HEK293T (cell line): ENCODE data around the gene DPM1.

Source experiments
- BHLHE40 ChIP-seq: fragments of 450-650 bp; IDR thresholded peaks from 2 replicates; pipeline ENCODE4 v1.6.1; 2016; ENCODE audit warnings: mild to moderate bottlenecking, moderate library complexity, borderline replicate concordance
- CTBP1 ChIP-seq: fragments of 450-650 bp; IDR thresholded peaks from 2 replicates; pipeline ENCODE4 v1.6.1; 2016; ENCODE audit warnings: borderline replicate concordance
- ELF4 ChIP-seq: fragments of 450-650 bp; IDR thresholded peaks from 2 replicates; pipeline ENCODE4 v1.6.1; 2017; ENCODE audit warnings: antibody characterized with exemption
- FOXA1 ChIP-seq: fragments of 450-650 bp; IDR thresholded peaks from 2 replicates; pipeline ENCODE4 v1.6.1; 2016; ENCODE audit warnings: mild to moderate bottlenecking
- HDGF ChIP-seq: fragments of 450-650 bp; IDR thresholded peaks from 2 replicates; pipeline ENCODE4 v1.6.1; 2017; ENCODE audit warnings: antibody characterized with exemption, borderline replicate concordance
- LEF1 ChIP-seq: fragments of 450-650 bp; IDR thresholded peaks from 2 replicates; pipeline ENCODE4 v1.6.1; 2017; ENCODE audit warnings: mild to moderate bottlenecking, borderline replicate concordance
- NFRKB ChIP-seq: fragments of 450-650 bp; IDR thresholded peaks from 2 replicates; pipeline ENCODE4 v1.6.1; 2016; ENCODE audit warnings: mild to moderate bottlenecking, moderate library complexity
- SP1 ChIP-seq: fragments of 450-650 bp; IDR thresholded peaks from 2 replicates; pipeline ENCODE4 v1.6.1; 2017
- SUZ12 ChIP-seq: fragments of 450-650 bp; IDR thresholded peaks from 2 replicates; pipeline ENCODE4 v1.6.1; 2016; ENCODE audit warnings: mild to moderate bottlenecking
- TARDBP ChIP-seq: fragments of 450-650 bp; IDR thresholded peaks from 2 replicates; pipeline ENCODE4 v1.6.1; 2016
- ZNF384 ChIP-seq: fragments of 450-650 bp; IDR thresholded peaks from 2 replicates; pipeline ENCODE4 v1.6.1; 2016
- TF ChIP-seq, protein P1 (sequence below): fragments of 450-650 bp; IDR thresholded peaks from 2 replicates; pipeline ENCODE4 v1.6.1; 2016

DNA sequence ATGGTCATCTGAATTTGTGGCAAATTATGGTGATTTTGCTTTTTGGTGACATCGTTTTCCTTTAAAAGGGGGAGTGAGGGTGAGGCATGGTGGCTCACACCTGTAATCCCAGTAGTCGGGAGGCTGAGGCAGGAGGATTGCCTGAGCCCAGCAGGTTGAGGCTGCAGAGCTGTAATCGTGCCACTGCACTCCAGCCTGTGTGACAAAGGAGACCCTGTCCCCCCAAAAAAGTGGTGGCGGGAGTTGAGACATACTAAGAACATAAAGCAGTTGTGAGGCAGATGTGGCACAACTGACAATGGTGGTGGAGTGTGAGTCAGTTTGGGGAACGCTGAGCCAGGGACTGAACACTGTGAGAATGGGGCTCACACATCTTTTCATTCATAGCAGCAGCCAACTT is 72.6 kb downstream of the DPM1 start:
- TF ChIP-seq LEF1, result no peak
- no peak for TF ChIP-seq ELF4
- TF ChIP-seq CTBP1, result no peak
- TF ChIP-seq HDGF, result no peak
- TF ChIP-seq SP1, result no peak
- no peak for TF ChIP-seq FOXA1
- no peak for TF ChIP-seq ZNF384
- TF ChIP-seq TARDBP, result no peak
- TF ChIP-seq, protein P1, sequence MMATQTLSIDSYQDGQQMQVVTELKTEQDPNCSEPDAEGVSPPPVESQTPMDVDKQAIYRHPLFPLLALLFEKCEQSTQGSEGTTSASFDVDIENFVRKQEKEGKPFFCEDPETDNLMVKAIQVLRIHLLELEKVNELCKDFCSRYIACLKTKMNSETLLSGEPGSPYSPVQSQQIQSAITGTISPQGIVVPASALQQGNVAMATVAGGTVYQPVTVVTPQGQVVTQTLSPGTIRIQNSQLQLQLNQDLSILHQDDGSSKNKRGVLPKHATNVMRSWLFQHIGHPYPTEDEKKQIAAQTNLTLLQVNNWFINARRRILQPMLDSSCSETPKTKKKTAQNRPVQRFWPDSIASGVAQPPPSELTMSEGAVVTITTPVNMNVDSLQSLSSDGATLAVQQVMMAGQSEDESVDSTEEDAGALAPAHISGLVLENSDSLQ, result no peak
- no peak for TF ChIP-seq SUZ12
- no peak for TF ChIP-seq BHLHE40
- no peak for TF ChIP-seq NFRKB
